RWPE2 (cell line): ENCODE data around the gene CAMK2B.

Experiments used
- ATAC-seq: fragments of 200-7000 bp; cut with Tn5 transposase; 3 replicates; pipeline ENCODE4 v1.9.1; 2021; ENCODE audit warnings: low read depth
- DNase-seq: peaks from one replicate; pipeline ENCODE4 v3.0.0-alpha.2; 2020; ENCODE audit warnings: low spot score
- H3K27ac ChIP-seq: fragments of 450-650 bp; 2 replicates; pipeline ENCODE4 v1.5.1; 2017; ENCODE audit warnings: mild to moderate bottlenecking; ENCODE audit not compliant: poor library complexity, severe bottlenecking
- H3K27me3 ChIP-seq: fragments of 250-450 bp; sonication (Bioruptor Pico); 2 replicates; pipeline ENCODE4 v1.5.1; 2021; ENCODE audit warnings: mild to moderate bottlenecking, moderate library complexity; ENCODE audit not compliant: insufficient read depth, poor library complexity, severe bottlenecking
- H3K36me3 ChIP-seq: fragments of 250-450 bp; sonication (Bioruptor Pico); 2 replicates; pipeline ENCODE4 v1.5.1; 2020; ENCODE audit warnings: low read depth, mild to moderate bottlenecking, moderate library complexity
- H3K4me1 ChIP-seq: fragments of 250-450 bp; sonication (Bioruptor Pico); 2 replicates; pipeline ENCODE4 v1.5.1; 2021; ENCODE audit warnings: mild to moderate bottlenecking, moderate library complexity; ENCODE audit not compliant: insufficient read depth, poor library complexity, severe bottlenecking
- H3K4me3 ChIP-seq: fragments of 250-450 bp; sonication (Bioruptor Pico); 2 replicates; pipeline ENCODE4 v1.5.1; 2021; ENCODE audit warnings: mild to moderate bottlenecking, moderate library complexity; ENCODE audit not compliant: severe bottlenecking
- H3K9me3 ChIP-seq: fragments of 250-450 bp; sonication (Bioruptor Pico); 2 replicates; pipeline ENCODE4 v1.5.1; 2021; ENCODE audit warnings: mild to moderate bottlenecking, moderate library complexity; ENCODE audit not compliant: severe bottlenecking
- CTCF ChIP-seq: fragments of 450-650 bp; IDR thresholded peaks from one replicate; pipeline ENCODE4 v1.5.1; 2017; ENCODE audit warnings: mild to moderate bottlenecking, moderate library complexity; ENCODE audit not compliant: poor library complexity, severe bottlenecking

Gene CAMK2B

GRCh38 chr7:44320141-44320540 lies 5.3 kb downstream of the CAMK2B start:
- Histone ChIP-seq H3K9me3 (no peaks in the 10 kb centered on the region), H3K4me1 (no peaks in the 10 kb centered on the region), H3K36me3 (no peaks in the 10 kb centered on the region), H3K27ac (no peak overlapping the region), H3K4me3 (no peak overlapping the region), H3K27me3 (peaks cover 11% of the 10 kb centered on the region)
- no peak for ATAC-seq
- no peak for DNase-seq
- no peak for TF ChIP-seq CTCF

- TF ChIP-seq CTCF = no peak
- no peaks in the 10 kb centered on the region for H3K36me3 ChIP-seq
These were observed 7.1 kb downstream of the CAMK2B start for GRCh38 chr7:44318332-44318731.

GRCh38 chr7:44315301-44315903 lies 10.0 kb downstream of the CAMK2B start:
- Histone ChIP-seq H3K4me3 (no peak overlapping the region), H3K36me3 (no peaks in the 10 kb centered on the region), H3K27me3 (no peaks in the 10 kb centered on the region), H3K4me1 (no peaks in the 10 kb centered on the region), H3K27ac (no peak overlapping the region), H3K9me3 (no peaks in the 10 kb centered on the region)
- no peak for ATAC-seq
- no peak for DNase-seq
- no peak for TF ChIP-seq CTCF

More at GRCh38 chr7:44318332-44318731, 7.1 kb downstream of the CAMK2B start:
- ATAC-seq = no peak
- Histone ChIP-seq H3K27me3 (no peaks in the 10 kb centered on the region), H3K4me1 (no peaks in the 10 kb centered on the region), H3K4me3 (no peak overlapping the region), H3K27ac (no peak overlapping the region), H3K9me3 (no peaks in the 10 kb centered on the region)
- DNase-seq = no peak

GRCh38 chr7:44313621-44314031 lies 11.8 kb downstream of the CAMK2B start:
- no peak overlapping the region for H3K27ac ChIP-seq
- no peak for TF ChIP-seq CTCF
- H3K4me1 ChIP-seq = no peaks in the 10 kb centered on the region
- H3K36me3 ChIP-seq = no peaks in the 10 kb centered on the region
- H3K4me3 ChIP-seq = no peak overlapping the region
- H3K9me3 ChIP-seq = no peaks in the 10 kb centered on the region
- DNase-seq (no peak), ATAC-seq (no peak)
- H3K27me3 ChIP-seq = no peaks in the 10 kb centered on the region

- H3K36me3 ChIP-seq = no peaks in the 10 kb centered on the region
- H3K27me3 ChIP-seq = no peaks in the 10 kb centered on the region
- DNase-seq (no peak), ATAC-seq (no peak)
- H3K4me1 ChIP-seq = peaks cover 4% of the 10 kb centered on the region
- no peak for TF ChIP-seq CTCF
- H3K27ac ChIP-seq = no peak overlapping the region
- no peaks in the 10 kb centered on the region for H3K9me3 ChIP-seq
- H3K4me3 ChIP-seq = no peak overlapping the region
These were observed 12.4 kb downstream of the CAMK2B start for GRCh38 chr7:44313016-44313415.
